Stimulated activated CD4-positive, alpha-beta T cell treated with anti-CD3 and anti-CD28 coated beads, Interleukin-1b, Interleukin-23, amount 100 ng/mL, for 4 hours (primary cell): ENCODE results near the gene OR51A7.
"Not testable (repeated sequence)": the region's sequence is repeated elsewhere in the genome, so short reads cannot be mapped to it uniquely, and the experiment has no call there.

Source experiments
- DNase-seq, 2 donors: peaks; one replicate each; pipeline ENCODE4 v3.0.0-alpha.2; 2020; ENCODE audit warnings: low read depth in 2 of 2

Gene OR51A7

DNA sequence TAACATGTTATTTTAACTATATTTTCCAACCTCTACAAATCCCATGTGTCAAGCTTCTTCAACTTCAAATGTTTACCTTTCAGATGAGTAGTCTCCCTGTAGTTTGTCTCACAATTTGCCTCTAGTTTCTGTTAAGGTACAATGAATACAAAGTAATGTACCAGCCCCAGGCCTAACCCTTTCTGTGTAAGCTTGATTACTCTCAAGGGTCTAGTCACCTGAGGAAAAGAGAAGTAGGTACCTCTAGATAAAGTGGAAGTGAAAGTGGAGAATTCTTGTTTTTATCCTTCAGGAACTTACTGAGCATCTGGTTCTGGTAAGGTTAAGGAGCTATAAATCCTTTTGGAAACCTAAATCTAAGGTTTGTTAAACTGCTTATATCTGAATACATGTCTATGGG, at the start of gene OR51A7:
Gene OR51A7 (plus strand): TSS at position 300 of the 400 bp plus-strand sequence. CDS start 3,587 bp downstream, outside the sequence.
- DNase-seq: no peak

- not testable (repeated sequence) for DNase-seq
Observed at GRCh38 chr11:4854286-4854685, 49.3 kb upstream of the OR51A7 start.

DNA sequence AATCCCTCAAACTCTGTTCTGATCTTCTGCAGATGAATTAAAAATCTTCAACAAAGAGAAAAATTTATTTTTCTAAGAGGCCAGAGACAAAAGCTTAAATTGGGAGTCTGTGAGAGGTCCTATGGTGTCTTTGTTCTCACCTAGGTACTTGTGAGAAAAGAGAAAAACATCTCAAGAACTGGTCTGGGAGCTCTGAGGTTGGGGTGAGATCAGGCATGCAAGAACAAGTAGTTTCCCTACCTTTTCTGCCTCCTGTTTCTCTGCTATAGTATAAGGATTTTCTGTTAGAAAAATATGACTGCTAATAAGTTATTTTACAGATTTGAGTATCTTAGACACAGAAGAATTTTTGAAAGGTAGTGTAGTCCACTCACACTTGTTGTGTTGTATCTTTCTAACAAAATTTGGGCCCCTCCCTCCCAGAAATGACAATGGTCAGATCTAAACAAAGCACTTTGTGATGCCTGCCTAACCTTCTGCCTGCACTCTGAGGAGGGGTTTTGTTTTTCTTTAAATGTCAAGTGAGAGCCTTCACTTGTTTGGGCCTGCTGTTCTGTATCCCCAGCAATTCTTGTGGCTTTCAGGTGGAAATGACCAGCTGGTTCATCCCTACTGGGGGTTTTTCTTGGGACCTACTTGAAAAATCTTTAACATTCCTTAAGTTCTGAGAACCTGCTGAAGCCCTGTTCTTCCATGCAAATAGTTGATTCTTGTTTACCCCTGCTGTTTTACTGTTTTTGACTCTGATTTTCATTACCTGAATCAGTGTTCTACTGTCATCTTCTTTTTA, 40.9 kb upstream of the OR51A7 start:
- DNase-seq: no peak

DNA sequence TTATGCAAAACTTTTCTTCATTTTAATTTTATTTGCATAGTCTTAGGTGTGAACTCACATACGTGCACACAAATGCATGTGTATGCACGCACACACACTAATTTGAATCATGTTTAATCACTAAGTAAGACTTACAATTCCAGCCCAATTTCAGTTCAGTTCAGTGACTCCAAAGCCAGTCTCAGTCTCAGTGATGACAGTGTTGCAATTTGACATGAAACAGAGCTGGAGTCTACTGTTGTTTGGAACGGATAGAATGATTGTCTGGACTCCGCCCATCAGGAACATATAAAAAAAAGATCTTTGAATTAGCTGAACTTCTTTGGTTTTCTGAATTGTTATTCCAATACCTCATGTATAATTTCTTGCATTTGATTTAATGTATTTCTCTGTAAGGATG, 39.7 kb upstream of the OR51A7 start:
- no peak for DNase-seq

DNA sequence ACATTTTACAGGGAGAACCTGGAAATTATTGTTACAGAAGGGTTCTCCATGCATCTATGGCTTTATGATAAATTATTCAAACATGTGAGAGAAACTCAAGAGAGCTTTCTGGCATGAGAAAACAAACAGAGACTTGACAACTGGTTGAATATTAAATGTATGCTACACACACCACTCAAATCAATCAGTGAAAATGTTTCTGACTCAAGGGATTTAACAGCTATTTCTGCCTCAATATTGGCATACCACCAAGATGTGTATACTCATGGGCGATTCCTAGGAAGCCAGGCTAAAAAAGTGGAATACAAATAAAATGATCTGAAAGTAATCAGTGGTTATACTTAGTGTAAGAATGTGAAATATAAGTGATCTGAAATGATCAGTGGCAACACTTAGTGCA, 37.7 kb upstream of the OR51A7 start:
- no peak for DNase-seq

- no peak for DNase-seq
Observed at GRCh38 chr11:4881188-4881587, 22.4 kb upstream of the OR51A7 start.

GRCh38 chr11:4881860-4882500, 21.6 kb upstream of the OR51A7 start, which contains the start of gene OR51T1:
Gene OR51T1 (plus strand): TSS chr11:4881900. CDS start chr11:4881900, 0 bp downstream.
- no peak for DNase-seq

DNA sequence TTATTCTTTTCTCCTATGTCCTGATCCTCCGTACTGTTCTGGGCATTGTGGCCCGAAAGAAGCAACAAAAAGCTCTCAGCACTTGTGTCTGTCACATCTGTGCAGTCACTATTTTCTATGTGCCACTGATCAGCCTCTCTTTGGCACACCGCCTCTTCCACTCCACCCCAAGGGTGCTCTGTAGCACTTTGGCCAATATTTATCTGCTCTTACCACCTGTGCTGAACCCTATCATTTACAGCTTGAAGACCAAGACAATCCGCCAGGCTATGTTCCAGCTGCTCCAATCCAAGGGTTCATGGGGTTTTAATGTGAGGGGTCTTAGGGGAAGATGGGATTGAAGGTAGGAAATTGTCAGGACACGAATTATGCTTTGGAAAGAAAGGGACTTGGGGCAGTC, 21.0 kb upstream of the OR51A7 start:
- DNase-seq: no peak

- DNase-seq: no peak
Observed at GRCh38 chr11:4884361-4884760, 19.2 kb upstream of the OR51A7 start.

DNA sequence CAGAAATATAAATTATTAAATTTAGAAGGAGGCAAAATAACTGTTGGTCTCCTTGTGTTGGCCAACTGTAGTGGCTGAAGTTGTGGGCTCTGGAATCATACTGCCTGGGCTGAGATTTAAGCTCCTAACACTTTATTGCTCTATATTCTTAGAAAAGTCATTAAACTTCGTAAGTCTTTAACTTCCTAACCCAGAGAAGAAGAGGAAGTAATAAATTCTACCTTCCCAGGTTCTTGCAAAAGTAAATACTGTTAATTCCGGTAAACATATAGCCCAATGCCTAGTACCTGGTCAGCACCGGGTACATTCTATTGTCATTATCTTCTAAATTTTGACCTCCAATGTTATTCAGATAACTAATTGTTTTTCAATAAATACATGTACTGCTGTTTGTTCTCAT, 17.4 kb upstream of the OR51A7 start:
- DNase-seq: no peak

DNA sequence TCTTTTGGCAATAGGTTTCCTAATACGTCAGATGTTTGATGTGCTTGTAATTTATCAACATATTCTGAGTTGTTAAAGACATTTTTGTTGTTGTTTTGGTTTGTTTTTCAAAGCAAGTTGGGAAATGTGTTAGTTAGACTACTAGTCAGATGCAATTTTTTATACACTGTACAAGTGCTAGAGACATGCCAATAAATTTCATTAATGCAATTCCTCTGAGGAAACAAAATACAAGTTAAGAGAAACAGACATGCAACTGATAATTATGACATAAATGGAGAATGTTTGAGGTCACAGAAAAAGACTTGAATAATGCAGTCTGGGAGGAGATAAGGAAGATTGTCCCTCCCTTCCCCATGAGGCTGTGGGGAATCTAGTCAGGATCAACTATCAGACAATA, 16.0 kb upstream of the OR51A7 start:
- no peak for DNase-seq

DNA sequence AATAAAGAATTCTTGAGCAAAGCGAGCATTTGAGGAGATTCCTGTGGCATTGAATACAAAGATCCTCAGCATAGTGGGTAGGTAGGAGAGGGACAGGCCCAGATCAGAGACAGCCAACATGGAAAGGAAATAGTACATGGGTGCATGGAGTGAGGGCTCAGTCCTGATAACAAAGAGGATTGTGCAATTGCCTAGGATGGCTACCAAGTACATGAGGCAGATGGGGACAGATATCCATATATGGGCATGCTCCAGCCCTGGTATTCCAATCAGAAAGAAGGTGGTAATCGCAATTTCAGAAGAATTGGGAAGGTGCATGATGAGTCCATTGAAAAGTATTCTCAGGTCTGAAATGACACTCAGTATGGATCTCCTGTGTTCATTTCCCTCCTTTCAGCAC, 13.3 kb upstream of the OR51A7 start:
- no peak for DNase-seq

DNA sequence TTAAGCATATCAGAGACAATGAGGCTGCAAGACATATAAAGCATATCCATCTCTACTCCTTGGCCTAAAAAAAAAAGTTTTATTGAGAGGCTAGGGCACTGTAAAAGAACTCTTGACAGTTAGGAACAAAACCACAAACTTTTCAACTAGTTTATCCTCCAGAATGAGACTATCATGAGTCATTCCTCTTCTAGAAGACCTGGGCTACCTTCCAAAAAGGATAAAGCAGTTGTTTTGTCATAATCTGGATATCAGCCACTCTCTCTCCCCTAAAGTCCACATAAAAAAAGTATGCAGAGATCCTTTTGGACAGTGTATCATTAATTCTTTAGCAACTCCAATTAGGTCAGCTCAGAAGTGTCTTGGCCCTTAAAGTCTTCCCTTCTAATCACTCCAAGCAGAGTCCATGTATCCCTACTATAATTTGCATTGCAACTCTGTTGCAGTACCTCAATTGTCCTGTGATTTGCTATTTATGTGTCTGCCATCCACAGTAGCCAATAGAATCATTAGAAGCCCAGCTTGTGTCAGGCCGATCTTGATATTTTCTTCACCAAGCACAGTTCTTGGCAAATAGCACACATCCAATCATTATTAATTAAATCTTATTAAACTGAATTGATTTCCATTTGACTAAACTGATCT, 11.5 kb upstream of the OR51A7 start:
- no peak for DNase-seq

GRCh38 chr11:4916581-4916980, 13.0 kb downstream of the OR51A7 start:
- no peak for DNase-seq

DNA sequence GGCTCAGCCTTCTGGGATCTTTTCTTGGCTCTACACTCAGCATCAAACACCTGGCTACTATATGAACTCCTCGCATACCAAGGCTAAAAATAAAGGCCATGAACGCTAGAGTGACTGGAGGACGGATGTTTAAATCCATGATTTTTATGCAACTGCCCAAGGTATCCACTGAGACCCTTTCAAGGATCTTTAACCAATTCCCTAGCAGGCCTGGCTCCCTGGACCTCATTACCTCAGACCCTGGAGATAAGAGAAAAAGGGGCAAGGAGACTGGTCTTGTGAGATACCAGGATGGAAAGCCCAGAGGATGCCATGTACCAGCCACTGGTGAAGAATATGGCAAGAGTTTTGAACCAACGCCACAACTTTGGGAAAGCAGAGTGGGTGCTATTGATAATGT, 15.7 kb downstream of the OR51A7 start, which contains the start of gene OR51G2:
Gene OR51G2 (minus strand): TSS at position 101 of the 400 bp plus-strand sequence. CDS start 3,687 bp downstream, outside the sequence.
- no peak for DNase-seq

GRCh38 chr11:4921796-4922195, 18.2 kb downstream of the OR51A7 start:
- no peak for DNase-seq

GRCh38 chr11:4922304-4922703, 18.7 kb downstream of the OR51A7 start:
- DNase-seq: no peak

- DNase-seq: no peak
Observed at GRCh38 chr11:4924239-4924638, 20.7 kb downstream of the OR51A7 start, which contains the start of gene OR51G1. Gene OR51G1 (minus strand): TSS chr11:4924339. CDS start chr11:4924339, 0 bp downstream.

DNA sequence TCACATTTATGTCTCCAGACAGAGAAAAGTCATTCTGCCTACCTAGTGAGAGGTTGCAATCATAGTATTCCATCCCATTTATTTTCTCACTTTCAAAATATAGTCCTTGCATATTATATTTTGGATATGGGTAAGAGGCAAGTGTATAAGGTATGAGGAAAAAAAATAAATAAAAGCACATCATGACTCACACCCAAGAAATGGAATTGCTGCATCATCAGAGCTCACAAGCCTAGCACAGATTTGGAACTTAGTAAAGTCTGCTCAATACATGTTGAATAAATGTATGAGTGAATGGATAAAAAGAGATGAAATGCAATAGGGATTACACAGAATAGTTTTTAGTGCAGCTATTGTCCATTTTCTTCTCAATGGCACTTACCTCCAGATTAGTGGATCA, 23.0 kb downstream of the OR51A7 start:
- DNase-seq: no peak

DNA sequence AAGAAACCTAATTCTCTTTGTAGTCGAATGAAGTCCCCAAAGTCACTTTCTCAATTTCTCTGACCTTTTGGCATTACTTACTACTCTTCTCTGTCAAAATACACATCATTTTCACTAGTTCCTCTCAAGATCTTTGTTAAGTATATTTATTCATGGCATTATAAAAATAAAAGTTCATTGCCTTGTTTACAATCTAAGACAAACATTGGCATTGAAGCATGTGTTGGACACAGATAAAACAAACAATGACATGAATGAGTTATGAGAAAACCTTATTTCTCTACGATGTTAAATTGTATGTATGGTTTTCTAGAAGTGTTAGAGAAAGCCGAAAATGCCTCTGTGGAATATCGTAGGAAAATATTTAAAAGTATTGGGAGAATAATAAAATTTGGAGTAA, 29.2 kb downstream of the OR51A7 start:
- no peak for DNase-seq

DNA sequence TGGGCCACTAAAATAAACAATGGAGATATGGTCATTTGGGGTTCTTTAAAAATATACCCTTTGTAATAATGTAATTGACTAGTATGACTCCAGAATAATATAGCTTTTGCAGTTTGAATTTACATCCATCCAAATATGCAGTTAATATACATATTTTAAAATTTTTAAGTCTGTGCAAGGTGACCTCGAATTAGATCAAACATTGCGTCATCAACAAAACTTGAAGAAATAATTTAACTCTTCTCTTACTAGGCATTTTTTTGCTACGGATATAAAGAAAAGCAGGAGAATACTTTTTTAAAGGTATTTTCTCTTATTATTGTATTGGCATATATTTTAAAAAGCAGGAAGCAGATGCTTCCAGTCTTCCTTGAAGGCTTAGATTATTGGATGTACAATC, 33.2 kb downstream of the OR51A7 start:
- no peak for DNase-seq

DNA sequence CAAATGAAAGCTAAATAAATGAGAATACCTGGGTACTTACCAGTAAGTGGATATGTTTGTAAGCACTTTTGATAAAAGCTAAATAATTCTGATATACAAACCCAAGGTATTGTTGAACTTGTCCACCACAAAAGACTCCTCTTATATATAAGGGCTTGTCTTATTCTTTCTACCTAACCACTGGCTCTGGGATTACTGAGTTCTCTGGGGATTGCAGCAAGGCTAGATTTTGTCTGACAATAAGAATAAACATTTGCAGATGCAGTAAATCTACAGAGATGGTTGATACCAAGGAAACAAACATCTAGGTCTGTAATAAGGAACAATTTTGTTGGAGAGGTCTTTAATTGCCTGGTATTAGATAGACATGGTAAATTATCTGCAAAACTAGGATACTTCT, 43.9 kb downstream of the OR51A7 start, which contains the start of gene OR51A4:
Gene OR51A4 (minus strand): TSS at position 101 of the 400 bp plus-strand sequence. CDS start 505 bp downstream, outside the sequence.
- DNase-seq: no peak
